GM18505 (cell line): ENCODE data around the gene TNFSF8.

Source experiments
- ATAC-seq: cut with Tn5 transposase; IDR thresholded peaks from one replicate; pipeline ENCODE4 v1.9.1; 2021; ENCODE audit not compliant: unreplicated experiment
- POLR2A ChIP-seq: IDR thresholded peaks from 4 replicates; pipeline ENCODE4 v1.6.1; 2011; ENCODE audit warnings: borderline replicate concordance; ENCODE audit not compliant: insufficient read depth, insufficient read length; ENCODE audit errors: extremely low read depth

TNFSF8 gene

DNA sequence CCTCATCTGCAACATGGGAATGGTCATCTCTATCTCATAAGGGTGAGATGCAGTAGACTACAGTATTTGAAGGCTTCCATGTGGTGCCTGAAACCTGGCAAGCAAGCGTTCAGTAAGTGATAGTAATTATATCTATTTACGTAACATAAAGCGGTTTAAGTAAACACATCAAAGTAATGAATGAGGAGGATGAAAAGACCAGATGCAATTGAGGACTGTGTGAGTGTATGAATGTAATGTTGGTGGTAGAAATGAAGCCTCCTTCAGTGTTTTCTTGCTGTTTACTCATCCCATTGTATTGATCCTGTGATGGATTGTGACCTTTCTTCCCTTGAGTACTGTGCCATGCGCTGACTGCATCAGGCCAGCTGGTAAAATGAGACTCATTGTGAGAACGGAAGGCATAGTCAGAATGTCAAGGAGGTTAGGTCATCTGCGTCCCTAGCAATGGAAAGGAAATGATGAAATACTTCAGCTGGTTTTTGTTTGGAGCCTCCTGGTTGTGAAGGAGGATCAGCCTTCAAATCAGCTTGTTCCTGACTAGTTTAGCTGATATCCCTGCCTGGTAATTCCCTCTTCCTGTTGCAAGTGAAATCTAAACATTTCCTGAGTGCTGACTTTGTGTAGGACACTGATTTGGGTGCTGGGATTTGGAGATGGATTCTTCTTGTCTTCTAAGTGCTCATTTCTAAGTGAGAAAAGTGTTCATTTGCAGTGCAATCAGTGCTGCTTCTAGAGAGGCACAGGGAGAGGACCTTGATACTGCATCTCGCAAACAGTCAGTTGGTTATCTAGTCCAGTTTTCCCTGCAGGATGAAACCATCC, 35.6 kb downstream of the TNFSF8 start:
- no peak for ATAC-seq

DNA sequence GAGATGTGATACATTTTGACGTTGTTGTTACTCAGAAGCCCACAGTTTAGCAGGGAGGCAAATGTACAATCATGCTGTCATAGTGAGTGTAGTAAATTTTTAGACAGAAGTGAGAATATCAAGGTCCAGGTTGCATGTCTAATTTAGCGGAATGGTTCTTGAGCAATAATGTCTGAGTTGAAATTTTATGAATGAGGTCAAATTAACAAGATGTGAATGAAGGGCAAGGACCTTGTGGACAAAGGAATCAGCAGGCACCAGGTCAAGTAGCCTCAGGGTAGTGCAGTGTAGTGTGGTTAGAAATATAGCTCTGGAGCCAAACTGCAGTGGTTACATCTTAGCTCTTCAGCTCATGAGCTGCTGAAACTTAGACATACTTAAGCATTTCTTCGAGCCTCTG, 36.2 kb downstream of the TNFSF8 start:
- no peak for ATAC-seq
- no peak for TF ChIP-seq POLR2A

More for the DNA sequence above, 35.6 kb downstream of the TNFSF8 start:
- TF ChIP-seq POLR2A = no peak

GRCh38 chr9:114893221-114894010, 37.0 kb downstream of the TNFSF8 start:
- no peak for ATAC-seq
- no peak for TF ChIP-seq POLR2A

DNA sequence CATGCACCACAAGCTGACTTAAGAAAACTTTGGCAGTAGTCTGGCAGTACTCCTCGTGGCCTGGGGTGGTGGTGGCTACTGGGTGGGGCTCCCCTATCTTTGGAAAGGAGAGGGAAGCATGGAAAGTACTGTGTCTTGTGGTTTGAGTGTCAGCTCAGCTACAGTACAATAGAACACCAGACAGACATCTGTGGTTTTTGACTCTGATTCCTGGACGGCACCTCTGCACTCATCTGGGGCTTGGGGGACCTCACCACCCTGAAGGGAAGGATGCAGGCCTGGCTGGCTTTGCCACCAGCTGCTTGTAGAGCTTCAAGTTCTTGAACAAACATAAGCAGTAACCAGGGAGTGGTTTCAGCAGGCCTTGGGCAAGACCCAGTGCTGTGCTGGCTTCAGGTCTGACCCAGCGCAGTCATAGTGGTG, 40.6 kb downstream of the TNFSF8 start:
- no peak for ATAC-seq
- no peak for TF ChIP-seq POLR2A

DNA sequence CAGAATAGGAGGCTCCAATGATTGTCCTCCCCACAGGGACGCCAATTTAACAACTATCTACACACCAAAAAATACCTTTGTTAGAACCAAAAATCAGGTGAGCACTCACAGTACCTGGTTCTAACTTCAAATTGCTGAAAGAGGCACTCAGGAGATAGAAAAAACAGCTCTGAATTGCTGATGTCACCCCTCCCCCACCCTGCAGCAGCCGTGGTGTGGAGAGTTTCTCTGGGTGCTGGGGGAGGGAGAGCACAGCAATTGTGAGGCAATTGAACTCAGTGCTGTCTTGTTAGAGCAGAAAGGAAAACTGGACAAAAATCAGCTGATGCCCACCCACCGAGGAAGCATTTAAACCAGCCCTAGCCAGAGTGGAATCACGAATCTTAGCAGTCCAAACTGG, 41.8 kb downstream of the TNFSF8 start:
- ATAC-seq = no peak
- no peak for TF ChIP-seq POLR2A

GRCh38 chr9:114887963-114888362, 42.4 kb downstream of the TNFSF8 start:
- no peak for ATAC-seq
- TF ChIP-seq POLR2A = no peak

DNA sequence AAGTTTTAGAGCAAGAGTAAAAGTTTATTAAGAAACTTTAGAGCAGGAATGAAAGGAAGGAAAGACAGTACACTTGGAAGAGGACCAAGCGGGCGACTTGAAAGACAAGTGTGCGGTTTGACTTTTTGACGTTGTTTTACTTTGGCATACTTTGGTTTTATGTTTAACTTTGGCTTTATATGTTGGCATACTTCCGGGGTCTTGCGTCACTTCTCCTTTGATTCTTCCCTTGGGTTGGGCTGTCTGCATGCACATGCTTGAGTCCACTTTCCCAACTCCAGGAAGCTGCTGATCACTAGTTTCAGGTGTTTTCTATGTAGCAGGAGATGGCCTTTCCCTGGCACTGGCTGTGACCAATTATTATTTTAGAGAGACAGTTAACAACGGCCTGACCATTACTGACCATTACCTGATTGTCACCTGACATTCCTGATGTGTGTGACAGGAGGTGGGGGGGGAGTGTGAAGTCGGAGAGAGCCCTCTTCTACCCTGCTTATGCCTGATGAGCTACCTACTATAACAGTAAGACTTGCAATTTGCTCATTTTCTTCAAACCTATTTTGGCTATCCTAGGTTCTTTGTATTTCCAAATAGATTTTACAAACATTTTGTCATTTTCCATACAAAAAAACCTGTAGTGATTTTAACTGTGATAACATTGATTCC, 45.5 kb downstream of the TNFSF8 start:
- ATAC-seq = no peak
- TF ChIP-seq POLR2A = no peak

DNA sequence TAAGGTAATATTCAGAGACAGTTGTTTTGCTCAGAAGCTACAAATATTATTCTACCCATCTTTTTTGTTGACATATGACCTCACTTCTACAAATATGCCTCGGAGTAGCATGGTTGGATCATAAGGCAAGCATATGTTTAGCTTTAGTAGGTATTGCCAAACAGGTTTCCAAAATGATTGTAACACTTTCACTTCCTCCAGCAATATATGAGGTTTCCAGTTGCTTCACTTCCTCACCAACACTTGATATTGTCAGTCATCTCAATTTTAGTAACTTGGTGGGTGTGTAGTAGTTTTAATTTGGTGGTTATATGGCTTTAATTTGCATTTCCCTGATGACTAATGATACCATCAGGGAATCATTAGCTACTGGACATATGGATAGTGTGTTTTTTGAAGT, 46.7 kb downstream of the TNFSF8 start:
- no peak for TF ChIP-seq POLR2A
- no peak for ATAC-seq

DNA sequence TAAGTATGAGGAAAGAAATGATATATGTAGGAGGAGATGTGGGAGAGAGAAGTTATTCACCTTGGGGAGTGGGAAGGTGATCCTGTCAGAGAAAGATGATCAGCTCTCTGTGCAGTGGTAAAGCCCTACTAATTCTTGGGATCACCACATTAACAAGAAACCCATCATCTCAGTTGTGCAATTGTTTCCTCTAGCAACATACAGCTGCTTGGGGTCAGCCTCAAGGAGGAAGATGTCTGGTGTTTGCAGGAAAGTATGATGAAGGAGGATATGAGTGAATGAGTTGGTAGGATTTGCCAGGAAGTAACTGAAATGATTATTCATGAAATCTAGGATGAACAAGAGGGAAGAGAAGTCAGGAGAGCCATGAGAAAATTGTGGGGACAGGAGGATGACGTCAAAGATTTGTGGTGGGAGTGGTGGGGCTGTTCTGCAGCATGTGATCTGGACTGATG, 50.1 kb downstream of the TNFSF8 start:
- no peak for TF ChIP-seq POLR2A
- no peak for ATAC-seq

DNA sequence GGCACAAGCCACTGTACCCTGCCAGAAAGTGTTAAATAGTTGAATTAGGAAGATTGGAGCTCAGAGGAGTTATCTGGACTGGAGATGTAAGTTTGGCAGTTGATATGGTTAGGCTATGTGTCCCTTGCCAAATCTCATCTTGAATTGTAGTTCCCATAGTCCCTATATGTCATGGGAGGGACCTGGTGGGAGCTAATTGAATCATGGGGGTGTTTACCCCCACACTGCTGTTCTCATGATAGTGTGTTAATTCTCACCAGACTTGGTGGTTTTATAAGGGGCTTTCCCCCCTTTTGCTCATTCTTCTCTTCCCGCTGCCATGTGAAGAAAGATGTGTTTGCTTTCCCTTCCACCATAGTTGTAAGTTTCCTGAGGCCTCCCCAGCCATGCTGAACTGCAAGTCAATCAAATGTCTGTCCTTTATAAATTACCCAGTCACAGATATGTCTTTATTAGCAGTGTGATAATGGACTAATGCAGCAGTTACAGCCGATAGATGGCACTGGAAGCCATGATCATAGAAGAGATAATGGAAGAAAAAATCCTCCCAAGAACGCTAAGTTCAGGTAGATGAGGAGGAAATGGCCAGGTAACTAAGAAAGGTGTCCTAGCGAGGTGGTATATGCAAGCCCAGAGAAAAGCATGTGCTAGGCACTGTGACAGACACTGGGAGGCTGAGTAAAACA, 51.4 kb downstream of the TNFSF8 start:
- TF ChIP-seq POLR2A = no peak
- ATAC-seq = no peak

- no peak for ATAC-seq
- no peak for TF ChIP-seq POLR2A
Observed at GRCh38 chr9:114869845-114870244, 60.5 kb downstream of the TNFSF8 start.

DNA sequence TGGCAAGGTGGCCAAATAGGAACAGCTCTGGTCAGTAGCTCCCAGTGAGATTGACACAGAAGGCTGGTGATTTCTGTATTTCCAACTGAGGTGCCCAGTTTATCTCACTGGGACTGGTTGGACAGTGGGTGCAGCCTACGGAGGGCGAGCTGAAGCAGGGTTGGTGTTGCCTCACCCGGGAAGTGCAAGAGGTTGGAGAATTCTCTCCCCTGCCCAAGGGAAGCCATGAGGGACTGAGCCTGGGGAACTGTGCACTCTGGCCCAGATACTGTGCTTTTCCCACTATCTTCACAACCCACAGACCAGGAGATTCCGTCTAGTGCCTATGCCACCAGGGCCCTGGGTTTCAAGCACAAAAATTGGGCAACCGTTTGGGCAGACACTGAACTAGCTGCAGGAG, 61.0 kb downstream of the TNFSF8 start:
- no peak for TF ChIP-seq POLR2A
- ATAC-seq = no peak

DNA sequence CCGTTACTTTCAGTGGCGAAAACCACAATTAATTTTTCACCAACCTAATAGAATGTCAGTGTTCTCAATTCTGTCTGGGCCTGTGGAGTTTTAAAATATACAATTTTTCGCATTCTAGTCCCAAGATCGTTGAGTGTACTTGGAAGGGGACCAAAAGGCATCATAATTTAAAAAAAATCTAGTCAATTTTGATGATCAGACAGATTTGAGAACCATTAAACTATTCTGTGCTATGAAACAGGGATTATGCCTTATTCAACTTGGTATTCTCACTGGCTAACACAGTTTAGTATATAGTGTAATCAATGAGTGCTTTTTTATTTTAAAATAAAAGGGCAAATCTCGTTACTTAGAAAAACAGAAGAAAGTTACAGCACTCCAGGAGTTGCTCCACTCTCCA, 63.1 kb downstream of the TNFSF8 start:
- TF ChIP-seq POLR2A = no peak
- ATAC-seq = no peak

DNA sequence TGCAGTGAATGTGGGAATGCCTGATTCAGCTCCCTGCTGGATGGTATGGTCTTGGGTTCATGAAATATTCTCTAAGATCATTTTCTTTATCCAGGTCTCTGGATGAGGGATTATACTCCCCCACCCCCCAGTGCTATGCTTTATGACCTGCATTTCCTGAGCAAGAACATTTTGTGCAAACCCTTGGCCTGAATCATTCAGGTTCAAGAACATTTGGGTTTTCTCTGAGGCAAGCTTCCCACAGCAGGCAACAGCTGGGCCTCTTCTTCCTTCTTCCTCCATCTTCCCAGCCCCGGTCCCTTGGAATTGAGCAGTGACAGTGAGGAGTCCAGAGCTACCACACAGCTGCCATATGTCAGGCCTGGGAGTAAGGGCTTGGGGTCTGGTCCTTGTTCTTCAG, 65.9 kb downstream of the TNFSF8 start:
- TF ChIP-seq POLR2A = no peak
- ATAC-seq = no peak
